ENCODE measurements around the gene SOCS3. TPM values are rescaled to one million over a fixed set of nuclear protein-coding genes. Genes with fewer than 3 reads are reported as not detected.
A peak's percentile ranks its signal among the peaks of the same experiment; 100 is the strongest.

SOCS3 gene
- total and polyA plus RNA-seq, 10 of the 15 experiments (the other 5 are each of a cell fraction or from before 2014, with no cell fraction given) = 0.05 to 3.9 (median 1.0) TPM

GRCh38 chr17:78316115-78316866 is 43.6 kb downstream of the SOCS3 start (continued):
- TF ChIP-seq REST (IDR thresholded peaks at IDR 0.05; ENCODE audit: low read depth, low read length) = no peak
- TF ChIP-seq SIX5 (IDR thresholded peaks at IDR 0.05; ENCODE audit: low read depth, low read length, severe bottlenecking) = no peak
- no peak for TF ChIP-seq TARDBP (IDR thresholded peaks at IDR 0.05; ENCODE audit: borderline replicate concordance)
- TF ChIP-seq NBN (IDR thresholded peaks at IDR 0.05) = no peak
- no peak for TF ChIP-seq FOXM1 (IDR thresholded peaks at IDR 0.05; ENCODE audit: low read depth, low read length)

- Histone ChIP-seq H3K36me3 (ENCODE audit: control insufficient read depth in 2 of 2, insufficient read depth in 2 of 2, low read length in 1 of 2) (no peaks in the 10 kb centered on the region), H3K4me2 (ENCODE audit: control insufficient read depth, insufficient read depth) (peak overlapping the region; percentile 58), H3K4me1 (ENCODE audit: control insufficient read depth, insufficient read depth, low read length) (peaks cover 42% of the 10 kb centered on the region), H4K20me1 (ENCODE audit: control insufficient read depth, insufficient read depth) (no peaks in the 10 kb centered on the region), H2AFZ (ENCODE audit: control insufficient read depth, low read depth, low read length) (peak overlapping the region; percentile 3), H3K9ac (ENCODE audit: control insufficient read depth, insufficient read depth, low read length) (peak overlapping the region; percentile 37), H3K4me3 (peak overlapping the region; percentile 32; the same call in 1 of the 2 replicates), H3K27ac (ENCODE audit: control insufficient read depth, insufficient read depth) (peak overlapping the region; percentile 76), H3K79me2 (ENCODE audit: control insufficient read depth, insufficient read depth, low read length) (no peaks in the 10 kb centered on the region), H3K9me3 (replicated peaks; ENCODE audit: control insufficient read depth, insufficient read depth, low read length) (no peaks in the 10 kb centered on the region), H3K27me3 (replicated peaks in 1 of 2; ENCODE audit: control insufficient read depth in 2 of 2, insufficient read depth in 2 of 2, low read length in 1 of 2) (no peaks in the 10 kb centered on the region; a peak in 1 of 4 replicates)
- POLR2A ChIA-PET = interaction anchor here (1.0 to 3.5 kb wide), 11 partner anchors 20 to 67 kb away, joined by 3 to 17 read pairs (median 6); partner anchors contain the start of gene SOCS3
- SMC1A ChIA-PET (ENCODE audit: uncharacterized antibody, unreplicated experiment) = interaction anchor here (1.1 to 7.6 kb wide), 7 partner anchors 22 to 66 kb away, joined by 3 to 91 read pairs (median 6); no protein-coding TSS in a partner anchor
- BruUV-seq (replicated peaks) = no TSS peak
- FAIRE-seq = peak; percentile 90
- peak; percentile 58 for ATAC-seq
- 8% methylated on average over 12 of the region's 12 CpGs for WGBS (ENCODE audit: insufficient coverage, insufficient replicate concordance, low lambda C conversion rate, missing lambda C conversion rate)
- in situ Hi-C loops (cut with MboI) = no loop called here
- intact Hi-C loops (cut with micrococcal nuclease; ENCODE audit: unreplicated experiment) = loop anchor here (2.0 kb wide), 2 partner anchors 27 to 41 kb away; no protein-coding TSS in a partner anchor
- CTCF ChIA-PET = interaction anchor here (0.6 to 5.6 kb wide), 8 partner anchors 17 to 128 kb away, joined by 3 to 30 read pairs (median 5); partner anchors contain the start of genes AFMID, SOCS3 and TK1
- peak; percentile 33 for DNase-seq (ENCODE audit: low read depth, low spot score)
- RAD21 ChIA-PET (ENCODE audit: unreplicated experiment) = interaction anchor here (1.2 to 5.7 kb wide), 6 partner anchors 21 to 65 kb away, joined by 3 to 81 read pairs (median 10); no protein-coding TSS in a partner anchor
- TF ChIP-seq ZBTB40 (IDR thresholded peaks at IDR 0.05; ENCODE audit: borderline replicate concordance) (no peak), EGR1 (IDR thresholded peaks at IDR 0.05; ENCODE audit: borderline replicate concordance in 1 of 2, low read depth in 2 of 2, low read length in 2 of 2) (peak in 1 of 2 experiments; percentile 38; a peak in 1 of 3 replicates), MAX (IDR thresholded peaks at IDR 0.05; ENCODE audit: low read depth, low read length) (no peak)
Observed at GRCh38 chr17:78315355-78316114, 44.3 kb downstream of the SOCS3 start.
